ENCODE measurements around the gene HS6ST3.
"Not testable (repeated sequence)": the region's sequence is repeated elsewhere in the genome, so short reads cannot be mapped to it uniquely, and the experiment has no call there.

The HS6ST3 gene

DNA sequence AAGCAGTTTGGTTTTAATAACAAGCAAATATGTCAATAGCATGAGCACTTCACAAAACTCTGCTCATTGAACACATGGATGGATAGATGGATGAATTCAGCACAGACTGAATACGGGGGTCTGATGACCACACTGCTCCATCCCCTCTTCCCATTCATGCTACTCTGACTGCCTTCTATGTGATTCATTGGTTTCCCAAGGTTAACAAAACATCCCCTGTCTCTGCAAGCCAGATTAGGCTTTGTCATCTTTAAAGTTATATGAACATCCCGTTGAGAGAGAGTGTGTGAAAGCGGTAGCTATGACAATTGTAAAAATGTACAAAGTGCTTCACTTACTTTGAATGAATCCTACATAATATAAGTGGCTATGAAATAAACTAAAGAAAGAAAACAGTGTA, 651.9 kb downstream of the HS6ST3 start:
- no peaks in the 10 kb centered on the region for H3K27me3 Mint-ChIP-seq
- intact Hi-C loops (cut with micrococcal nuclease), result no loop called here
- H3K9me3 Mint-ChIP-seq, result peaks cover 13% of the 10 kb centered on the region
- H3K4me3 Mint-ChIP-seq, result no peak overlapping the region
- H3K27ac Mint-ChIP-seq, result no peak overlapping the region
- no peaks in the 10 kb centered on the region for H3K4me1 Mint-ChIP-seq (ENCODE audit: low read depth)
- H3K36me3 Mint-ChIP-seq (ENCODE audit: low read depth), result no peaks in the 10 kb centered on the region

DNA sequence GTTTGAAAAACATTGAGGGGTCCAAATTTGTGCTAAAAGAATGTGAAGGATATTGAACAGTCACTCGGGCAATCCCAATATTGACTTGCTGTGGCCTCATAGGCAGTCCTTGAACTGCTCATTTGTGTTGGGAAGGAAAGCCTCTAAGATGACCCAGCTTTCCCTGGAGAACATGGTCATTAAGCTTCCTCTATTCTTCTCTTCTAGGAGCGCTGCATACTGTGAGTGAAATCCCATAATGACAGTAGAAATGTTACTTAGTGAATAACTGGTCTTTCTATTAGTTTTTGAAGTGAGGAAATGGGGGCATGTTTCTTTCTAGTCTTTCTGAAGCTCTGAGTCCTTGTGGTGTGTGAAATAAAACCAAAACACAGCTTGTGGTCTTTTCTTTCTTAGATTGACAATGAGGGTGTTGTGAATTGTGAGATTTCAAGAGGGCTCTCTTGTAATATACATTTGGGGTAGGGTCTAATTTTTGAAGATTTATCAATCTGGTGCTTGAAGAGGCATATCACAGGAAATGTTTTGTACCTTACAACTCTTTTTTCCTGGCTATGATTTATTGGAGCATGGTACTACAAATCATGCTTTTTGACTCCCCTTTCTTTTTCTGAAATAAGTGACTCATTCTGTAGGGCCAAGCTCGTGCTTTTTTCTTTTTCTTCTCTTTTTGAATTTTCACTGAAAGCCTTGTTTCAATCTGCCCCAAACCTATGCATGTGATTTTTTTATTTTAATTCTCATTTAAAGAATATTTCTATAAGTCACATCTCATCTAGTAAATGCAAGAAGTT, 653.6 kb downstream of the HS6ST3 start:
- no peak overlapping the region for H3K27ac Mint-ChIP-seq
- peaks cover 13% of the 10 kb centered on the region for H3K9me3 Mint-ChIP-seq
- intact Hi-C loops (cut with micrococcal nuclease), result no loop called here
- H3K36me3 Mint-ChIP-seq (ENCODE audit: low read depth), result no peaks in the 10 kb centered on the region
- H3K4me3 Mint-ChIP-seq, result no peak overlapping the region
- no peaks in the 10 kb centered on the region for H3K4me1 Mint-ChIP-seq (ENCODE audit: low read depth)
- H3K27me3 Mint-ChIP-seq, result no peaks in the 10 kb centered on the region

DNA sequence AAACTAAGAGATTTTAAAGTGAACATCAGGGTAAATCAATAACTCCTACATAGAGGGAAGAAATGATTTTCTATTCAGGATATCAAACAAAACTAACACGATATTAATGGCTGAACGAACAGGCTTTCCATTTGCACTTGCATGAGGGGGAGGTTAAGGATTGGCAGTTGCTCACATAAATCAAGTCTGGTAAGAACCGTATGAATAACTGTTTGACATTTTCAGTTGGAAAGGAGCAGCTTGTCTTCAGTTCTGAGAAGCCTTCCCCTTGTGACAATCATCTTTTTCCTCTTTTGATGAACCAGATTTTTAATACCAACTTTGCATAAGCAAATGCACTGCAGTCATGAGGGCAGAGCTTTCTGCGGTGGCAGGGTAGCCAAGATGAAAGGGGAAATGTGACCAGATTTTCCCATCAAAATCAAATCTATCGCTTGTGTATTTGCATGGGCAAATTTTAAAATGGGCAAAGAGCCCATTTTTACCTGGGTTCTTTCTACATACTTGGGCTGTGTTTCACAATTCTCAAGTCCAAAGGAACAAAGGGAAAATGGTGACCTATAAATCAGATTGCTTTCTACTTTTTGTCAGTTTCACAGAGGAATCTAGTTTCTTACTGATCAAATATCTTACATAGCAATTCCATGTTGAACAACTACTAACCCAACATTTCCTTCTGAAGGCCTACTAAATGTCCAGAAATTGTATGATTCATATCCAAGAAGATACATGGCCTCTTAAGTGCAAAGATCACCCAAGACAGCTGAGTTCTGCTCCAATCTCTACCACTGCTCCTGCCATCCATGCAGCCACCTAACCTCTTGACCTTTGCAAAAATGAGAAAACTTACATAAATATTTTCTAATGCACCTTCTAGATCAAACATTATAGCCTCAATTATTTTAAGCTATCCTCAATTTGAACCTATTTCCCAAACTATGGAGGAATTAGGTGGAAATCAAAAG, 654.7 kb downstream of the HS6ST3 start:
- intact Hi-C loops (cut with micrococcal nuclease), result no loop called here
- Mint-ChIP-seq H3K4me3 (no peak overlapping the region), H3K27me3 (no peaks in the 10 kb centered on the region), H3K36me3 (ENCODE audit: low read depth) (no peaks in the 10 kb centered on the region), H3K4me1 (ENCODE audit: low read depth) (no peaks in the 10 kb centered on the region), H3K9me3 (peaks cover 12% of the 10 kb centered on the region), H3K27ac (no peak overlapping the region)

DNA sequence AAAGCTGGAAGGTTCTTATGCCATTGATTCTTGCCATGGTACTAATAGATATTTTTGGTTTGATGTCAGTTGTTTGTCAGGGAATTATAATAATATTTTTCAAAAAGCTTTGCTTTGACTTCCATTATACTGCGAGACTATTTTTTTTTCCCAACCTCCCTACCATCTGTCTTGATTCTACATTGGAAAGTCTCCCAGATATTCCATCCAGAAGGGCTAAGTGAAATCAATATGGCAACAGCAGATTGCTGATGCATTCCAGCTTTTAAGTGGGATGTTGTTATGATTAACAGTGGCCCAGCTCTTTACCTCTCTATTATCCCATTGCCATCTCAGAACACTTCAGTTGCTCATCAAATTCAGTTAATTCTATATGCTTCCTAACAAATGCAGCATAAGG, 657.0 kb downstream of the HS6ST3 start:
- H3K36me3 Mint-ChIP-seq (ENCODE audit: low read depth), result no peaks in the 10 kb centered on the region
- H3K4me3 Mint-ChIP-seq, result no peak overlapping the region
- intact Hi-C loops (cut with micrococcal nuclease), result no loop called here
- no peaks in the 10 kb centered on the region for H3K4me1 Mint-ChIP-seq (ENCODE audit: low read depth)
- no peaks in the 10 kb centered on the region for H3K27me3 Mint-ChIP-seq
- H3K27ac Mint-ChIP-seq, result no peak overlapping the region
- H3K9me3 Mint-ChIP-seq, result peaks cover 7% of the 10 kb centered on the region

DNA sequence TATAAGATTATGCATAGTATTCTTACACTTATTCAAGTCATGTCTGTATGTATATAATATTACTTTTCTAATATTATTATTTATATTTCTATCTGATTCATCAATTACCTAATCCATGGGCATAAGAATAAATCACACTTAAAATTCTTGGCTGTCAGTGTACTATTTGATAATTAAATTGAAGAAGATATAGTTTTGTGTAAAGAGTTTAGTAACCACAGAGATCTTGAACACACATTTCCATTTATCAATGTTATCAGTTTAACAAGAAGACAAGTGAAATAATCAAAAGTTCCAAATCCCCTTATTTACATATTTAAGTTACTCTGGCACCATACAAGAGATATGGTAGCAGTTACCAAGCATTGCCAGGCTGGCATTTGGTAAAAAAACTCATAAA, 659.9 kb downstream of the HS6ST3 start:
- Mint-ChIP-seq H3K27me3 (no peaks in the 10 kb centered on the region), H3K4me3 (no peak overlapping the region), H3K4me1 (ENCODE audit: low read depth) (no peaks in the 10 kb centered on the region), H3K9me3 (peaks cover 7% of the 10 kb centered on the region), H3K36me3 (ENCODE audit: low read depth) (no peaks in the 10 kb centered on the region), H3K27ac (no peak overlapping the region)
- intact Hi-C loops (cut with micrococcal nuclease), result no loop called here

DNA sequence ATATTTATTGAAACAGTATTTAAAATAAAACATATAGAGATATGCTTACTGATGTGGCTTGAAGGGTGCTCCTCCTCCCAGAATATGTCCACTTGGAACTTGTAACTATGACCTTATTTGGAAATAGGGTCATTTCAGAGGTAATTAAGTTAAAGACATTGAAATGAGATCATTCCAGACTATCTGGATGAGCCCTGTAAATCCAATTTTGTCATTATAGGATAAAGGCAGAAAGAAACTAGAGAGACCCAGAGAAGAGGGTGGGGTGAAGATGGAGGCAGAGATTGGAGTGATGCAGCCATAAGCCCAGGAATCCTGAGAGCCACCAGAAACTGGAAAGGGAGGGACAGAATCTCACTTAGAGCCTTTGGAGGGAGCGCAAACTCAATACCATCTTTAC, 661.2 kb downstream of the HS6ST3 start:
- Mint-ChIP-seq H3K27me3 (no peaks in the 10 kb centered on the region), H3K4me1 (ENCODE audit: low read depth) (no peaks in the 10 kb centered on the region), H3K4me3 (no peak overlapping the region), H3K9me3 (peaks cover 7% of the 10 kb centered on the region), H3K36me3 (ENCODE audit: low read depth) (no peaks in the 10 kb centered on the region), H3K27ac (no peak overlapping the region)
- intact Hi-C loops (cut with micrococcal nuclease), result no loop called here

DNA sequence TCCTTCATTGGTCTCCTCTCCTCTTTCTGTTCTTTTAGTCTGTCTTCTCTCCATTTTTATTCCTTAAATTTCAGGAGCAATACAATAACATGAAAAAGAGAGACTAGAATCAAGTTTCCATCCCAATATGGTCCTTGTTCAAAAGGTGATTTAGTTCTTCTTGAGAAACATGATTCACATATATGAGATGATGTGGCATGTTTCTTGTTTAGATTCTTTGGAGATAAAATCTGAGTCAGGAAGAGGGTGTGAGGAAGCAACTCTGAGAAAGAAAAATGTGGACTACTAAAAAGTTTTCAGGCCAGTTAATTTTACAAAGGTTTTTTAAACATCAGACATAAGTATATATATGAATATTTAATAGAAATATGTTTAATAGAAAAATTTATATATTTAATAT, 673.0 kb downstream of the HS6ST3 start:
- H3K27me3 Mint-ChIP-seq, result no peaks in the 10 kb centered on the region
- intact Hi-C loops (cut with micrococcal nuclease), result no loop called here
- no peak overlapping the region for H3K27ac Mint-ChIP-seq
- no peaks in the 10 kb centered on the region for H3K36me3 Mint-ChIP-seq (ENCODE audit: low read depth)
- H3K9me3 Mint-ChIP-seq, result no peaks in the 10 kb centered on the region
- no peak overlapping the region for H3K4me3 Mint-ChIP-seq
- H3K4me1 Mint-ChIP-seq (ENCODE audit: low read depth), result no peaks in the 10 kb centered on the region

GRCh38 chr13:96766306-96766705, 676.4 kb downstream of the HS6ST3 start:
- Mint-ChIP-seq H3K4me1 (ENCODE audit: low read depth) (no peaks in the 10 kb centered on the region), H3K36me3 (ENCODE audit: low read depth) (no peaks in the 10 kb centered on the region), H3K4me3 (no peak overlapping the region), H3K9me3 (no peaks in the 10 kb centered on the region), H3K27ac (no peak overlapping the region), H3K27me3 (no peaks in the 10 kb centered on the region)
- intact Hi-C loops (cut with micrococcal nuclease), result no loop called here

DNA sequence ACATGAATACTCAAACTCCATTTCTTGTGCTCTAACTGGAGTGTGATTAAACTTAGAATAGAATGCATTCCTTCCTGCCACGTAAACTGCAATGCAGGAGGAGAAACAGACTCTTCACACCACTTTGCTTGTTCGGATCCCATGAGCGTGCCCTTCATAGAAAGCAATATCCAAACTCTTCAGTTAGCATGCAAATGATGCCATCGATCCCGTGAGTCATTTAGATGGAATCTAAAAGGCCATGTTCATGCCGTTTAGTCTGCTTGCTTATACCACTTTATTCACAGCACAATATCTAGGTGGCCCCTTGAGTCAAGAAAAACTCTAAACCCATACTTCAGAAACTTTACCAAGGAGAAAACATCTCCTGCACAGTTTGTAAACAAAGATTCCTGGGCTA, 678.6 kb downstream of the HS6ST3 start:
- no peaks in the 10 kb centered on the region for H3K36me3 Mint-ChIP-seq (ENCODE audit: low read depth)
- intact Hi-C loops (cut with micrococcal nuclease), result no loop called here
- H3K27me3 Mint-ChIP-seq, result no peaks in the 10 kb centered on the region
- H3K9me3 Mint-ChIP-seq, result no peaks in the 10 kb centered on the region
- no peaks in the 10 kb centered on the region for H3K4me1 Mint-ChIP-seq (ENCODE audit: low read depth)
- no peak overlapping the region for H3K27ac Mint-ChIP-seq
- H3K4me3 Mint-ChIP-seq, result no peak overlapping the region

DNA sequence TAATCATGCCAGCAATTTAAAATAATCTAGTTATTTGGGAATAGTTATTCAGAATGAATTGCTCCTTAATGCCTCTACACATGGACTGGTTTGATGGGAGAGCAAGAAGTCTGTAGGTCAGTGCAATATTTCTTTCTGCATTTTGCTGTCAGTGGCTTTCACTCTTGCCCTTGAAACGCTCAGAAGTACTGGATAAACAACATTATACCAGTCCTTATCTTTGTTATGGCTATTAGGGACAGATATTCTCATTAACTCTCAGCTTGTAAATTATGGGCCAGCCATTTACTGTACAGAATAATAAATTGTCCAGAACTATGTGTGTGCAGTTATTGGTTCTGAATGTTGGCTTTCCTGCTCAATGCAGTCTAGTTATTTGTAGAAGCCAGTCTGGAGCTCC, 680.0 kb downstream of the HS6ST3 start:
- Mint-ChIP-seq H3K36me3 (ENCODE audit: low read depth) (no peaks in the 10 kb centered on the region), H3K27me3 (no peaks in the 10 kb centered on the region), H3K4me1 (ENCODE audit: low read depth) (no peaks in the 10 kb centered on the region), H3K4me3 (no peak overlapping the region), H3K9me3 (peaks cover 12% of the 10 kb centered on the region), H3K27ac (no peak overlapping the region)
- intact Hi-C loops (cut with micrococcal nuclease), result no loop called here

GRCh38 chr13:96771486-96772367, 681.8 kb downstream of the HS6ST3 start:
- H3K4me3 Mint-ChIP-seq, result no peak overlapping the region
- no peaks in the 10 kb centered on the region for H3K36me3 Mint-ChIP-seq (ENCODE audit: low read depth)
- no peaks in the 10 kb centered on the region for H3K27me3 Mint-ChIP-seq
- no peaks in the 10 kb centered on the region for H3K4me1 Mint-ChIP-seq (ENCODE audit: low read depth)
- no peak overlapping the region for H3K27ac Mint-ChIP-seq
- intact Hi-C loops (cut with micrococcal nuclease), result no loop called here
- H3K9me3 Mint-ChIP-seq, result peaks cover 29% of the 10 kb centered on the region

DNA sequence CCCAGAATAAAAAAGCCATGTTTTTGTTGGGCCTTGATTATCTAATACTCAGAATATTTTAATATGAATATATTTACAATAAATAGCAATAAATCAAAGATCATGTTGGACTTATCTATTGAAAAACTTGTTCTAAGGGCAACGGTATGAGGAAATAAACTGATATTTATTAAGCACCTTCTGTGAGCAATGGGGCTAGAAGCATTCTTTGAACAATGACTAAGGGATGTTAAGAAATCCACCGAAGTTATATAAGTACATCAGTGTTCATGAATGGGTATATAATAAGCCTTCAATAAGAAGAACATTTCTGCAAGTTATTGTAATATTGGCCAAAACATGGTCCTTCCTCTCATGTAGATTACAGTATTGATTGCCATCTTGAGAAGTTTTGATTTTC, 682.5 kb downstream of the HS6ST3 start:
- intact Hi-C loops (cut with micrococcal nuclease), result no loop called here
- Mint-ChIP-seq H3K27ac (no peak overlapping the region), H3K4me3 (no peak overlapping the region), H3K9me3 (peaks cover 33% of the 10 kb centered on the region), H3K4me1 (ENCODE audit: low read depth) (no peaks in the 10 kb centered on the region), H3K27me3 (no peaks in the 10 kb centered on the region), H3K36me3 (ENCODE audit: low read depth) (no peaks in the 10 kb centered on the region)

DNA sequence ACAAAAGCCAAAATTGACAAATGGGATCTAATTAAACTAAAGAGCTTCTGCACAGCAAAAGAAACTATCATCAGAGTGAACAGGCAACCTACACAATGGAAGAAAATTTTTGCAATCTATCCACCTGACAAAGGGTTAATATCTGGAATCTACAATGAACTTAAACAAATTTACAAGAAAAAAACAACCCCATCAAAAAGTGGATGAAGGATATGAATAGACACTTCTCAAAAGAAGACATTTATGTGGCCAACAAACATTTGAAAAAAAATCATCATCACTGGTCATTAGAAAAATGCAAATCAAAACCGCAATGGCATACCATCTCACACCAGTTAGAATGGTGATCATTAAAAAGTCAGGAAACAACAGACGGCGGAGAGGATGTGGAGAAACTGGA, 688.4 kb downstream of the HS6ST3 start:
- H3K4me3 Mint-ChIP-seq; H3K4me1 Mint-ChIP-seq (ENCODE audit: low read depth); H3K36me3 Mint-ChIP-seq (ENCODE audit: low read depth); H3K27ac Mint-ChIP-seq; H3K27me3 Mint-ChIP-seq; intact Hi-C loops (cut with micrococcal nuclease): not testable (repeated sequence)
- peaks cover 37% of the 10 kb centered on the region for H3K9me3 Mint-ChIP-seq

DNA sequence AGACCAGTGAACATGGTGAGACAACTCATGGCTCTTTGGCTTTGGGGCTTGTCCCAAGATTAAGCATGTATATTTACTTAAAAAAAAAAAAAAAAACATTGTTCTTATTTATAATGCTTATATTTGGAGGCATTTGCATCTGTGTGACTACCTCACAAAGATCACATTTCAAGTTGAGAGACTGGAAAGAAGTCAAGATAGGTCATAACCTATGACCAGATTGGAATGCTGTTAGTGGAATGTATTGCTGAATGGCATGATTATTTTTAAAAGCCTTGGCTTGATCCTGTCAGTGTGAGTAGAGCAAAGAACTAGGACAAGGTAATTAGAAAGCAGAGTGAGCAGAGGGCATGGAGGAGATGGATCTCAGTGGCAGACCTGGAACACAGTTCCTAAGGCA, 689.8 kb downstream of the HS6ST3 start:
- intact Hi-C loops (cut with micrococcal nuclease), result no loop called here
- H3K9me3 Mint-ChIP-seq, result peaks cover 27% of the 10 kb centered on the region
- no peaks in the 10 kb centered on the region for H3K36me3 Mint-ChIP-seq (ENCODE audit: low read depth)
- H3K4me3 Mint-ChIP-seq, result no peak overlapping the region
- no peak overlapping the region for H3K27ac Mint-ChIP-seq
- no peaks in the 10 kb centered on the region for H3K27me3 Mint-ChIP-seq
- H3K4me1 Mint-ChIP-seq (ENCODE audit: low read depth), result no peaks in the 10 kb centered on the region
